ENCODE results near the gene THADA. TPM values are rescaled to one million over a fixed set of nuclear protein-coding genes. Genes with fewer than 3 reads are reported as not detected.

THADA gene
- total RNA-seq, 1 donor, result 33.2 TPM

GRCh38 chr2:43513216-43513615 is 82.6 kb downstream of the THADA start:
- H3K4me3 ChIP-seq (ENCODE audit: low read depth, low read length), result no peak overlapping the region
- no peak for TF ChIP-seq CTCF (IDR thresholded peaks at IDR 0.05; ENCODE audit: insufficient read depth, low read depth, low read length)
- DNase-seq (ENCODE audit: low read depth), result no peak

GRCh38 chr2:43511199-43511598 is 84.6 kb downstream of the THADA start:
- no peak for DNase-seq (ENCODE audit: low read depth)
- no peak overlapping the region for H3K4me3 ChIP-seq (ENCODE audit: low read depth, low read length)
- TF ChIP-seq CTCF (IDR thresholded peaks at IDR 0.05; ENCODE audit: insufficient read depth, low read depth, low read length), result no peak

GRCh38 chr2:43509886-43510285 is 86.0 kb downstream of the THADA start:
- TF ChIP-seq CTCF (IDR thresholded peaks at IDR 0.05; ENCODE audit: insufficient read depth, low read depth, low read length), result no peak
- H3K4me3 ChIP-seq (ENCODE audit: low read depth, low read length), result no peak overlapping the region
- no peak for DNase-seq (ENCODE audit: low read depth)

- no peak overlapping the region for H3K4me3 ChIP-seq (ENCODE audit: low read depth, low read length)
- TF ChIP-seq CTCF (IDR thresholded peaks at IDR 0.05; ENCODE audit: insufficient read depth, low read depth, low read length), result no peak
These were observed 87.6 kb downstream of the THADA start for GRCh38 chr2:43508209-43508608.

GRCh38 chr2:43507137-43507536 is 88.7 kb downstream of the THADA start:
- H3K4me3 ChIP-seq (ENCODE audit: low read depth, low read length), result no peak overlapping the region
- no peak for TF ChIP-seq CTCF (IDR thresholded peaks at IDR 0.05; ENCODE audit: insufficient read depth, low read depth, low read length)
- no peak for DNase-seq (ENCODE audit: low read depth)

More at GRCh38 chr2:43508209-43508608, 87.6 kb downstream of the THADA start:
- no peak for DNase-seq (ENCODE audit: low read depth)

- TF ChIP-seq CTCF (IDR thresholded peaks at IDR 0.05; ENCODE audit: insufficient read depth, low read depth, low read length), result no peak
- no peak overlapping the region for H3K4me3 ChIP-seq (ENCODE audit: low read depth, low read length)
- DNase-seq (ENCODE audit: low read depth), result peak; percentile 58
These were observed 100.1 kb downstream of the THADA start for GRCh38 chr2:43495727-43496126.

- no peak for TF ChIP-seq CTCF (IDR thresholded peaks at IDR 0.05; ENCODE audit: insufficient read depth, low read depth, low read length)
- DNase-seq (ENCODE audit: low read depth), result no peak
- no peak overlapping the region for H3K4me3 ChIP-seq (ENCODE audit: low read depth, low read length)
These were observed 101.9 kb downstream of the THADA start for GRCh38 chr2:43493954-43494353.

Measured in fibroblast of villous mesenchyme (primary cell).